Mesenchymal stem cell (in vitro differentiated cells and primary cell): ENCODE results near the gene CMSS1.

Experiments
- DNase-seq: peaks from one replicate; pipeline ENCODE4 v3.0.0-alpha.2; 2013
- H2AFZ ChIP-seq: one replicate; pipeline ENCODE4 v1.6.1; 2013; ENCODE audit warnings: low read depth, mild to moderate bottlenecking, control low read depth, inconsistent platforms, low read length, moderate library complexity
- H2AK5ac ChIP-seq: 2 replicates; pipeline ENCODE4 v1.6.1; 2013; ENCODE audit warnings: low read length, moderate library complexity, mild to moderate bottlenecking, inconsistent platforms; ENCODE audit not compliant: severe bottlenecking
- H2BK120ac ChIP-seq: one replicate; pipeline ENCODE4 v1.6.1; 2013; ENCODE audit warnings: low read depth, mild to moderate bottlenecking, inconsistent platforms, low read length, moderate library complexity
- H2BK12ac ChIP-seq, 2 experiments: one replicate each; pipeline ENCODE4 v1.6.1; 2013; ENCODE audit warnings: inconsistent platforms in 2 of 2, low read length in 2 of 2, mild to moderate bottlenecking in 2 of 2, moderate library complexity in 2 of 2, control low read depth in 1 of 2
- H2BK15ac ChIP-seq: one replicate; pipeline ENCODE4 v1.6.1; 2013; ENCODE audit warnings: mild to moderate bottlenecking, low read depth, inconsistent platforms; ENCODE audit not compliant: poor library complexity, severe bottlenecking
- H2BK5ac ChIP-seq: 2 replicates; pipeline ENCODE4 v1.6.1; 2013; ENCODE audit warnings: low read depth, mild to moderate bottlenecking, low read length, control low read depth, inconsistent platforms; ENCODE audit not compliant: poor library complexity, severe bottlenecking
- H3K14ac ChIP-seq, 2 experiments: one replicate each; pipeline ENCODE4 v1.6.1; 2013; ENCODE audit warnings: inconsistent platforms in 2 of 2, low read length in 2 of 2, control low read depth in 1 of 2, mild to moderate bottlenecking in 1 of 2, moderate library complexity in 1 of 2
- H3K18ac ChIP-seq, 2 experiments: one replicate each; pipeline ENCODE4 v1.6.1; 2013; ENCODE audit warnings: inconsistent platforms in 2 of 2, low read length in 2 of 2, control low read depth in 1 of 2, low read depth in 1 of 2, mild to moderate bottlenecking in 1 of 2
- H3K23ac ChIP-seq, 2 experiments: one replicate each; pipeline ENCODE4 v1.6.1; 2013; ENCODE audit warnings: inconsistent platforms in 2 of 2, low read length in 2 of 2, mild to moderate bottlenecking in 2 of 2, moderate library complexity in 2 of 2, control low read depth in 1 of 2
- H3K27ac ChIP-seq: 2 replicates; pipeline ENCODE4 v1.5.1; 2013; ENCODE audit warnings: mild to moderate bottlenecking, moderate library complexity, low read length, control low read depth, inconsistent platforms; ENCODE audit not compliant: poor library complexity, severe bottlenecking
- H3K27me3 ChIP-seq, 2 experiments: 2 replicates each; pipeline versions ENCODE4 v1.6.1 to v1.7.0; 2013; ENCODE audit warnings: low read length in 2 of 2, mild to moderate bottlenecking in 2 of 2, moderate library complexity in 2 of 2, control low read depth in 1 of 2, inconsistent platforms in 1 of 2; ENCODE audit not compliant: control insufficient read depth in 1 of 2, insufficient read depth in 1 of 2
- H3K36me3 ChIP-seq, 2 experiments: 2 replicates each; pipeline versions ENCODE4 v1.6.1 to v1.7.0; 2013; ENCODE audit warnings: low read length in 2 of 2, control low read depth in 1 of 2, inconsistent platforms in 1 of 2, low read depth in 1 of 2, mild to moderate bottlenecking in 1 of 2; ENCODE audit not compliant: insufficient read depth in 2 of 2, control insufficient read depth in 1 of 2
- H3K4ac ChIP-seq, 2 experiments: one replicate each; pipeline ENCODE4 v1.6.1; 2013; ENCODE audit warnings: inconsistent platforms in 2 of 2, low read length in 2 of 2, mild to moderate bottlenecking in 2 of 2, moderate library complexity in 2 of 2, control low read depth in 1 of 2, low read depth in 1 of 2
- H3K4me1 ChIP-seq: 2 replicates; pipeline ENCODE4 v1.6.1; 2013; ENCODE audit warnings: low read depth, low read length, control low read depth; ENCODE audit not compliant: control insufficient read depth, insufficient read depth
- H3K4me2 ChIP-seq: 2 replicates; pipeline ENCODE4 v1.6.1; 2013; ENCODE audit warnings: low read length, mild to moderate bottlenecking, inconsistent platforms; ENCODE audit not compliant: poor library complexity, severe bottlenecking
- H3K4me3 ChIP-seq, 2 experiments: 2 replicates each; pipeline versions ENCODE4 v1.5.1 to v1.7.0; 2013; ENCODE audit warnings: low read length in 2 of 2, mild to moderate bottlenecking in 2 of 2, control low read depth in 1 of 2, low read depth in 1 of 2; ENCODE audit not compliant: insufficient read depth in 1 of 2
- H3K79me1 ChIP-seq: replicated peaks from 2 replicates; pipeline ENCODE4 v1.6.1; 2013; ENCODE audit warnings: mild to moderate bottlenecking, control low read depth, low read length, inconsistent platforms; ENCODE audit not compliant: poor library complexity, severe bottlenecking
- H3K9ac ChIP-seq: 2 replicates; pipeline ENCODE4 v1.7.0; 2013; ENCODE audit warnings: mild to moderate bottlenecking, low read length, moderate library complexity
- H3K9me3 ChIP-seq: 2 replicates; pipeline ENCODE4 v1.7.0; 2013; ENCODE audit warnings: mild to moderate bottlenecking, low read length; ENCODE audit not compliant: control insufficient read depth
- H4K8ac ChIP-seq: one replicate; pipeline ENCODE4 v1.6.1; 2013; ENCODE audit warnings: inconsistent platforms, mild to moderate bottlenecking, low read length, moderate library complexity
- H4K91ac ChIP-seq: one replicate; pipeline ENCODE4 v1.6.1; 2013; ENCODE audit warnings: mild to moderate bottlenecking, low read length, inconsistent platforms
- whole genome bisulfite sequencing: methylation state at CpG from one replicate; pipeline ENCODE4 v1.1.7; 2013; ENCODE audit warnings: mixed read lengths; 5-methylcytosine and 5-hydroxymethylcytosine counted together

CMSS1 gene

DNA sequence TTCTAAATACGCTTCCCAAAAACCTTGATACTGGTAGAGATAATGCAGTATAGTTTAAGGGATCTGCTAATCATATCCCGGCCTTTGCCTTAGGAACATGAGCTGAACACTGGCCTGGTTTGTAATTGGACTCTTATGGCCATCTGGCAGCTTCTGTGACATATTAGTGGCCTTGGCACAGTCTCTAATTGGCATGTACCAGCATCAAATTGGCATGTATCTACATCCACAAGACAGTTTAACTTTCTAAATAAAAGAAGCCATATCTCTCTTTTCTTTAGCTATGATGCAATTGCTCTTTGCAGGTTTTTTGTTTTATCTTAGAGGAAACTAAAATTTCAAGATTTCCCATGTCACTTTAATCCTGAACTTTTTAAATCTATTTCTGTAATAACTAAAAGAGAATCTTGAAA, 341.3 kb downstream of the CMSS1 start:
- H3K4me2 ChIP-seq: no peak overlapping the region
- H3K79me1 ChIP-seq: no peaks in the 10 kb centered on the region
- no peak for DNase-seq
- H3K9me3 ChIP-seq: peaks cover 11% of the 10 kb centered on the region
- 100% methylated on average over 2 of the region's 2 CpGs for WGBS
- no peak overlapping the region for H2BK12ac ChIP-seq
- no peaks in the 10 kb centered on the region for H3K4me1 ChIP-seq
- H2AFZ ChIP-seq: no peak overlapping the region
- no peak overlapping the region for H3K4ac ChIP-seq
- H3K9ac ChIP-seq: peak overlapping the region; percentile 81
- H3K18ac ChIP-seq: no peak overlapping the region
- H3K4me3 ChIP-seq: peak overlapping the region in 1 of 2 experiments; percentile 0
- no peak overlapping the region for H4K8ac ChIP-seq
- H3K27ac ChIP-seq: no peak overlapping the region
- H3K36me3 ChIP-seq: peaks cover 0 to 3% of the 10 kb centered on the region in 2 experiments
- no peak overlapping the region for H2BK5ac ChIP-seq
- no peak overlapping the region for H2AK5ac ChIP-seq
- H3K14ac ChIP-seq: no peak overlapping the region
- H3K27me3 ChIP-seq: no peaks in the 10 kb centered on the region
- H4K91ac ChIP-seq: no peak overlapping the region
- no peak overlapping the region for H2BK15ac ChIP-seq
- no peak overlapping the region for H2BK120ac ChIP-seq
- H3K23ac ChIP-seq: no peak overlapping the region

DNA sequence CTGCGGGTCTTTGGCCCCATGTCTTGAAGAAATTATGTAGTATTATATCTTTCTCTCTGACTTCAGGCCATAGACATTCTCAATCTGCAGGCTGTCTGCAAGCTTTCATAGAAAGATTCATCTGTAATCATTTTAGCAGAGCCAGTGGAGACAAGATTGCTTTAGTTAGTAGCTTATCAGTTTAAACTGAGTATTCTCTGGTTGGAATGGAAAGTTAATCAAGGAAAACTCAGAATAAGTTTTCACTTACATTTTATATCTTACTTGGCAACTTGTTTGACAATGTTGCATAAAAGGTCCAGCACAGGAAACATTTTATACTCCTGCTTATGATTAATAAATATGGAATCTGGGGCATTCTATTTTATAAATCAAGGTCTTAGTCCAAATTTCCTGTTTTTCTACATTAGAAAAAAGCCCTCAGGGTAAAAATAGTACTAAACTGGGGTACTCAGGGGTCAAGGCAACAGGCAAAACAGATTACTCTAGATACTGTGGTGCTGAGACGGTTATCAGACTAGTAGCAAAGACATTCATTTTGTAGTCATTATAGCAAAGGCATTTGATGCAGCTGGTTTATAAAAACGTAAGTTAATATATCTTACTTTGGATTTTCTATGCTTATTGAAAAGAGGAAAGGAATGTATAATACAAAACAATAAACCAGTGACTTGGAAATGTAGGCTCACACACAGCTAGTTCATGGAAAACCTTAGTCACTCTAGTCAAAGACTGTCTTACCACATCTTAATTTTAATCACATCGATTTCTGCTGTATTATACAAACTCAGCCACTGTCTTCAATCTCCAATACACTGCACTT, 341.9 kb downstream of the CMSS1 start:
- H2BK5ac ChIP-seq: no peak overlapping the region
- H2BK12ac ChIP-seq: no peak overlapping the region
- H3K27me3 ChIP-seq: no peaks in the 10 kb centered on the region
- H2AFZ ChIP-seq: no peak overlapping the region
- no peak overlapping the region for H2BK120ac ChIP-seq
- H3K9me3 ChIP-seq: peaks cover 11% of the 10 kb centered on the region
- 84% methylated on average over 2 of the region's 4 CpGs for WGBS
- no peak overlapping the region for H3K14ac ChIP-seq
- no peak overlapping the region for H3K4ac ChIP-seq
- H4K91ac ChIP-seq: no peak overlapping the region
- H2AK5ac ChIP-seq: no peak overlapping the region
- H3K4me2 ChIP-seq: no peak overlapping the region
- peak overlapping the region; percentile 81 for H3K9ac ChIP-seq
- no peak overlapping the region for H3K23ac ChIP-seq
- no peak overlapping the region for H3K27ac ChIP-seq
- H3K4me3 ChIP-seq: peak overlapping the region in 1 of 2 experiments; percentile 38
- no peaks in the 10 kb centered on the region for H3K79me1 ChIP-seq
- H4K8ac ChIP-seq: no peak overlapping the region
- no peak overlapping the region for H2BK15ac ChIP-seq
- no peak overlapping the region for H3K18ac ChIP-seq
- H3K36me3 ChIP-seq: peaks cover 0 to 3% of the 10 kb centered on the region in 2 experiments
- no peaks in the 10 kb centered on the region for H3K4me1 ChIP-seq
- peak; percentile 49 for DNase-seq

DNA sequence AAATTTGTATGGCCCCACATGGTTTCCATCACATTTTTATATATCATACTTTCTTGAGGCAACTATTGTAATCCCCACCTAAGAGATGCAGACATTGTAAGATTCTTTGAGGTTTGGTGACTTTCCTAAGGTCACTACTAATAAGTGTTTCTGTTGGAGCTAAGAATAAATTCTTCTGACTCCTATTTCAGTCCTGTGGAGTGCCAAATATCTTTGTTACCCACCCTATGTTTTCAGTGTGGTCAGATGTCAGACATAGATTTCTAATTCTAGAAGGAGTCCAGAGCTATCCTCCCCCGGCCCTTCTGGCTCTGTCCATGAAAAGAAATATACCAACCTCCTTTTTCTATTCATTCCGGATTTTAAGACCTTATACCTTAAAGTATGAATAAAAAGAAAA, 342.9 kb downstream of the CMSS1 start:
- Histone ChIP-seq H3K4me2 (no peak overlapping the region), H2AK5ac (no peak overlapping the region), H3K79me1 (no peaks in the 10 kb centered on the region), H3K14ac (no peak overlapping the region), H3K4me3 (no peak overlapping the region), H2BK15ac (no peak overlapping the region), H3K36me3 (peaks cover 0 to 3% of the 10 kb centered on the region in 2 experiments), H2BK5ac (no peak overlapping the region), H4K8ac (no peak overlapping the region), H3K27ac (no peak overlapping the region), H2BK12ac (no peak overlapping the region), H3K9me3 (peaks cover 7% of the 10 kb centered on the region), H3K4ac (no peak overlapping the region), H4K91ac (no peak overlapping the region), H2AFZ (no peak overlapping the region), H3K18ac (no peak overlapping the region), H3K23ac (no peak overlapping the region), H3K4me1 (no peaks in the 10 kb centered on the region), H3K27me3 (no peaks in the 10 kb centered on the region), H3K9ac (peak overlapping the region; percentile 81), H2BK120ac (no peak overlapping the region)
- no peak for DNase-seq
- WGBS: no CpG with 5 or more reads among the region's 2 CpGs

DNA sequence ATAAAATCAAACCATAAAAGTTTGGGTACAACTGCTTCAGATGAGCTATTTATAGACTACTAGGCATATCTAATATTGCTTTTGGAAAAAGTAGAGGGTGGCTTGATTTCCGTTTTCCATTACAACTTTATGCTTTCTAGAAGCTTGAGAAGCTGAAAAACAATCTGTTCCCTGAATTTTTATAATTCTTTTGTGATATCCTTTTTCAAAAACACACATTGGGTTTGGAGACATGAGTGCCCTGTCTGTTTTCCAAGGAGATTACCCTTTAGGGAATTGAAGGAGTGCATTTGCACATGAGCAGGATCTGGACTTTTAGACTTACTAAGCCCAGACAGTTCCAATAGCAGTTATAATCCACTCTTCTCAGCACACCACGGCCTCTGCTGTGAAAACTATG, 346.1 kb downstream of the CMSS1 start:
- Histone ChIP-seq H3K14ac (no peak overlapping the region), H2BK12ac (no peak overlapping the region), H3K27me3 (no peaks in the 10 kb centered on the region)

More for the DNA sequence above, 346.1 kb downstream of the CMSS1 start:
- no peak overlapping the region for H2BK5ac ChIP-seq
- H3K79me1 ChIP-seq: no peaks in the 10 kb centered on the region
- H3K18ac ChIP-seq: no peak overlapping the region
- DNase-seq: no peak
- no peak overlapping the region for H2BK15ac ChIP-seq
- H2BK120ac ChIP-seq: no peak overlapping the region
- H4K91ac ChIP-seq: no peak overlapping the region
- H3K9ac ChIP-seq: no peak overlapping the region
- no peak overlapping the region for H3K27ac ChIP-seq
- no peak overlapping the region for H3K4ac ChIP-seq
- no peak overlapping the region for H4K8ac ChIP-seq
- no CpG with 5 or more reads among the region's 2 CpGs for WGBS
- no peak overlapping the region for H2AK5ac ChIP-seq
- no peaks in the 10 kb centered on the region for H3K36me3 ChIP-seq
- no peak overlapping the region for H2AFZ ChIP-seq
- H3K9me3 ChIP-seq: no peaks in the 10 kb centered on the region
- H3K23ac ChIP-seq: no peak overlapping the region
- H3K4me2 ChIP-seq: no peak overlapping the region
- no peaks in the 10 kb centered on the region for H3K4me1 ChIP-seq
- H3K4me3 ChIP-seq: no peak overlapping the region
